Measurements from ENCODE around the gene ANAPC13.

ANAPC13 gene

DNA sequence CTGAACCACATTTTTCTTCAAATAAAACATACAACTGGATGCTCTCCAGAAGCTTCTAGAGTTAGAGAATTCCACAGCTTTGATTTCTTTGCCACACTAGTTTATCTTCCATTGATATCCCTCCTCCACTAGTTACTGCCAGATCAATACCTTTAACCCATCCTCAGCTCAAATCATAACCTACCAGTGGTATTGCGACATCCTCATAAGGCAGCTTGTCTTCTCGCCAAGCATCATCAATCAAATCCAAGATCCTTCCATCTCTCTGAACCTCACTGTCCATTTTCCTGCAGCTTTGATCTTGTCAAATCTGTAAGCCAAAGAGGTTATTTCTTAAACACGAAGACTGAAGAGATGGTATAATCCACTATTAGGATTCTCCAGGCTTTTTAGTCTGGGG lies 3.2 kb downstream of the ANAPC13 start:
- no peak for DNase-seq (ENCODE audit: low read depth)

DNA sequence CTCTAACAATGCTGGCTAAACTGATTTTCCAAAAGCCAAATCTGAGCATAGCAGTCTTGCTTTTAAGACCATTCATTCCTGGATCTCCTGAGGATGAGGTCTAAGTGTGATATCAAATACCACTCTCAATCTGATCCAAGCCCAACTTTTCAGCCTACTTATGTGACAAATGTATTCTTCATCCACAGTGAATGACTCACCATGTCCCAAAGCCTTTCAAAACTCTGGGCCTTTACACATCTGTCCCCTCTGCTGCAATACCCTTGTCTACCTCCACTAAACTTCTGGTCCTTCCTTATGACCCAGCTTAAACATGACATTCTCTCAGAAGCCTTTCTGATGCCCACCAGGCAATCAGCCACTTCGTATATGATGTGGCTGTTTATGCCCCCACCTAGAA lies 4.6 kb downstream of the ANAPC13 start:
- DNase-seq (ENCODE audit: low read depth), result no peak

DNA sequence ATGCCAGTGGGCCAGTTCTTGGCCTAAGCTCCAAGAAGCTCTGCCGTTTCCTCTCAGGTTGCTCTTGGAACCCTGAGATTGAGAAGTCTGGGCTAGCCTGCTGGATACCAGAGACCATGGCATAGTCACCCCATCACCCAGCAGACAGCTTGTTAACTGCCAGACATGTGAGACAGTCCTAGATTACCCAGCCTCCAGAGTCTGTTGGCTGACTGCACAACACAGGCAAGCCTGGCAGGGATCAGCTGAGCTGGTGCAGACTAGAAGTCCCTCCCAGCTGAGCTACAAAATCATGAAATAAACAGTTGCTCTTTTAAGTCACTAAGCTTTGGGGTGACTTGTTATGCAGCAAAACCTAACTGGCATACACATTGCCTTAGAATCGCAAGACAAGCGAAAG lies 5.2 kb downstream of the ANAPC13 start:
- no peak for DNase-seq (ENCODE audit: low read depth)

DNA sequence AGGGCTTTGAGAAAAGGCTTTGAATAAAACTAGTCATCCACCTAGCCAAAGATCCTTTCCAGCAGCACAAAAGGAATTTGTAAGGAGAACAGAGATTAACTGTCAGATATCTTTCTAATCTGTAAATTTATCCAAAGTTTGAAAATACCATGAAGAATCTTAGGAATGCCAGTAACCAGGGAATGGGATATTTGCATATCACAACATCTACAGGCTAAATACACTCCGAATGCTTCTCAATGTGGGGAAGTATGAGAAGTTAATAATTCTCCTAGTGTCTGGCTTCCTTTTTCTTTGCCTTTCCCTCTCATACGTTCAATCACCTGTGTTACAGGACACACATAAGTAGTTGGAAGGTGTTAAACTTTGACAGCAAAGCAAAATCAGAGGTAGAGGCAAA lies 7.8 kb downstream of the ANAPC13 start:
- DNase-seq (ENCODE audit: low read depth), result no peak

DNA sequence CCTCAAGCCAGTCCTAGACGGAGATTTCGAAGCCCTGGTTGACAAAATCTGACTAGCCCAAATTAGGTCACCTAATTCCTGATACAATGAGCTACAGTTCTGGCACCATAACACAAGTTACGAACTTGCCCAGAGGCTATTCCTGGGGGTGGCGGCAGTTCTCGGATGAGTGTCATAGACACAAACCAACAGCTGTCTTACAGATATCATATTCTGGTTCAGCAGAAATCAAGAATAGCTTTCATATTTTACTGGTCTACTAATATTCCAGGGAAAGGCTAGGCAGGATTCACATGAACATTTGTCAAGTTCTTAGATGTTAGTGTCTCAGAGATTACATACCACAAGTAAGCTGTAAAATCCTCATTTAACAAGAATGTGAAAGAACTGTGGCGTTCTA lies 8.8 kb downstream of the ANAPC13 start:
- no peak for DNase-seq (ENCODE audit: low read depth)

DNA sequence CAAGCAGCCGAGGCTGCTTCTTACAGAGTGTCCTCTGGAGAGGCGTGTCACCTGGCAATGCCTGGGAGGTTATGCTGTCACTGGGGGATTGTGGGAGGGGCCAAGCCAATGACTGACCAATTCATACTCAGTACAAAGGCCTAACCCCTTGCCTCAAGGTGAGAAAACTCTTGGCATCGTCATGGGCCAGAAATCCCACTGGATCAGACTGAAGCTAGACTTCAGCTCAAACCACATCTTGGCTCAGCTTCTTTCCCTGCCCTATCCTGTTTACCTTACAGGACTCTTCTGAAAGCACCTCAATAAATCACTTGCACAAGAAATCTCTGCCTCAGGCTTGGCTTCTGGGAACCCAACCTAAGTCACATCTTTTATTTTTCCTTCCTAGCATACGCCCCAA lies 9.5 kb downstream of the ANAPC13 start:
- no peak for DNase-seq (ENCODE audit: low read depth)

DNA sequence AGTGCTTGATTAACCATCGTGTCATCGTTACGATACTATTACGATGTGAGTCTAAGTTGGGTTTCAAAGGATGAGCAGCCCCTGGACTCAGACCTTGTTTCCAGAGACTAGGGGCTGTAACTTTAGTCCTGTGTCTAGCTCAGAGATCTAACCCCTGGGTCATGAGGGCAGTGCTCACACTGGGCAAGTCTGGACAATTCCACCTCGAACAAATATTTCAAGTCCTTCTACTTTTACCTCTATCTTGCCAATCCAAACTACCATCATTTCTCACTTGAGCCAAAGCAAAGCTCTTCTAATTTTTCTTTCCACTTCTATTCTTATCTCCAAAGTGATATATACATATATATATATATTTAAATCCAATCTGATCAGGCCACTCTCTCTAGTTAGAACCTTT lies 10.8 kb downstream of the ANAPC13 start:
- DNase-seq (ENCODE audit: low read depth), result no peak

DNA sequence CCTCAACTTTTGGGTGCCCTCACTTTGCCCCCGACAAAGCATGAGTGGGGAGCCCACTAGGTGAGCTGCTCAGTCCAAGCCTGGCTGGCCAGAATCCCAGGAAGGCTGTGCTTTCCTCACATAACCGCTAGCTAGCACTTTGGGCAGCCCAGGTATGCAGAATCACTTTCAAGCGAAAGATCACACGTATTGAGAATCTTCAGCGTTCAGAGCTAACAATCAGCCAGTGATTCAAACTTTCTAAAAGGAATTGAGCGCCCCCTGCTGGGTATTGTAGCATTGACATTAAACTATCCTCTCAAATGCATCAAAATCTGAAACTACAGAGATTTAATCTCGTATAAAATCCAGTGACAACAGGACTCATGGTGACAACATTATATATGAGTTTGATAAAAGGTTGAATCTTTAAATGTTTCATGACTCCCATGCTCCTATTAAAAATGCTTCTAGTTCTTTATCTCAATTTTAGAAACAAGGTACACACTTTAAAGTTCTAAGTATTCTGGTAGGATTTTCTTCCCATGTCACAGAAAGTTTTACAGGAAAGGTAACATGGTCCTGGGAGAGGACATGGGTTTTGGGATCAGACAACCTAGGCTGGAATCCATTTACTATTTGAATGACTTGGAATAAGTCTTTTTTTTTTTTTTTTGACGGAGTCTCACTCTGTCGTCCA lies 11.8 kb downstream of the ANAPC13 start:
- DNase-seq (ENCODE audit: low read depth), result peak; percentile 56

DNA sequence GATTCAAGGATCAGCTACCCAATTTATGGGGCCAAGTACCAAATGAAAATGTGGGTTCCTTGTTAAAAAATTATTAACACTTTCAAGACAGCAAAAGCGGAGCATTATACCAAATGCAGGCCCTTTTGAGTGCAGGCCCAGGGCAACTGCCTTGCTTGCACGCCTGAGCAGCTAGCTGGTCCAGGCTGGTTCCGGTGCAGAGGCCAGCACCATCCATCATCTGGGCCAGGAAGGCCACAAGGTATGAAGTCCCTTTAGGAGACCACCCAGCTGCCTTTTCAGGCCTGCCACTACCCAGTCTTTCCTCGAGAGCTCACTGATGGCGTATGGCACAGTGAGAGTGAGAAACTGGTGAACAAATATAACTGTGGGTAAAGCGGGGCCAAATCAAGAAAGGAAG lies 13.0 kb downstream of the ANAPC13 start:
- no peak for DNase-seq (ENCODE audit: low read depth)

DNA sequence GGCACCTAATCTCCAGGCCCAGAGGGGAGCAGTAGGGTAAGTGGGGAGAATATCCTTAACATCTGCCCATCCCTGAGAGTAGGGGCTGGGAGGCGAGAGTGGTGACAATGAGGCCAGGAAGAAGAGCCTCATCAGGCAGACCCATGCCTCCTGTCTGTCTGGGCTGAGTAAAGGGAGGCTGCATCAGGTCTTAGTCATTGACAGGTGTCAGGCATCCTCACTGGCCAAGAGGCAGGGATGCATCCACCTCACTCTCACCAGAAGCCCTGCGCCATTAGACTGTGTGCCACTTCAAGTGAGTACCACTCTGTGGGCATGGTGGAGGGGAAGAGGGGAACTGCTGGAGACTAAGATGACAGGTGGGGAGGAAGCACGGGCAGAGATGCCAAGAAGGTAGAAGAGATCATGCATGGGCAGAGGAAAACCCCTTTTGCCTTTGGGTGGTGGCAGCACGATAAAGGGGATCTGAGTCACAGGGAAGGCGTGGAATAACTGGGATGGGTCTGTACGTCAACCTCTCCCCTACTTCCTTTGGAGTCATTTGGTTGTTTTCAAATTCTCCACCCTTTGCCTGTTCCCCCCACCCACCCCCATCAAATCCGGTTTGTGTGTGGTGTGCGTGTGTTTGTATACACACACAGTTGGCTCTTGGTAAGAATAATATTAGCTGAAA lies 14.1 kb downstream of the ANAPC13 start:
- DNase-seq (ENCODE audit: low read depth), result no peak

DNA sequence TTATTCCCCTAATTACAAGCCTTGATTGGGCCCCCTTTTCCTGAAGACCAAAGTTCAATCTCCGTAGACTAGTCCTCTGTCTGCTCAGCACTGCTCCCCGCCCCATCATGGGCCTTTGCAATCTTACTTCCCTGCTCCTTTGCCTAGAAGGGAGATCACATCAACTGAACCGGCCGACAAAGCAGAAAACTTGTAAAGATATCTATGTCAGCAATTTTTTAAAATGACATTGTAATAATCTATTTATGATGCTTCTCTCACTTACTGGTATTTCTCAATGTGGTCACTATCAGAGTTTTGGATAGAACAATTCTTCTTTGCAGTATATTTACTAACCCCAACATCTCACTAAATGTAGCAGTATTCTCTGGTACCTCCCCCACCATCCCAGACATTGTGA lies 17.3 kb downstream of the ANAPC13 start:
- no peak for DNase-seq (ENCODE audit: low read depth)

DNA sequence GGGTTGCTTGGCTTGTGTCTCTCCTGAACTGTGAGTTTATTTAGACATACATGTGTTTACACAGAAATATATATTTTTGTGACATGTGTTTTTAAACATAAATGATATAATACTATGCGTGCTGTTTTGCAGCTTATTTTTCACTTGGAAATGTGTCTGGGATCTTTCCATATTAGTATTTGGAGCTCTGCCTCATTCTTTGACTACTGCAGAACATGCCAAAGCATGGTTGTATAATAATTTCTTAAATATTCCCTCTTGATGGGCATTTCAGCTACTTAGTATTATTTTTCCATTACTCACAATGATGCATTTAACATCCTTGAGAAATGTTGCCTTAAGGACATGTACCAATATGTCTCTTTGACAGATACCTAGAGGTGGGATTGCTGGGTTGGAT lies 19.5 kb downstream of the ANAPC13 start:
- DNase-seq (ENCODE audit: low read depth), result no peak

DNA sequence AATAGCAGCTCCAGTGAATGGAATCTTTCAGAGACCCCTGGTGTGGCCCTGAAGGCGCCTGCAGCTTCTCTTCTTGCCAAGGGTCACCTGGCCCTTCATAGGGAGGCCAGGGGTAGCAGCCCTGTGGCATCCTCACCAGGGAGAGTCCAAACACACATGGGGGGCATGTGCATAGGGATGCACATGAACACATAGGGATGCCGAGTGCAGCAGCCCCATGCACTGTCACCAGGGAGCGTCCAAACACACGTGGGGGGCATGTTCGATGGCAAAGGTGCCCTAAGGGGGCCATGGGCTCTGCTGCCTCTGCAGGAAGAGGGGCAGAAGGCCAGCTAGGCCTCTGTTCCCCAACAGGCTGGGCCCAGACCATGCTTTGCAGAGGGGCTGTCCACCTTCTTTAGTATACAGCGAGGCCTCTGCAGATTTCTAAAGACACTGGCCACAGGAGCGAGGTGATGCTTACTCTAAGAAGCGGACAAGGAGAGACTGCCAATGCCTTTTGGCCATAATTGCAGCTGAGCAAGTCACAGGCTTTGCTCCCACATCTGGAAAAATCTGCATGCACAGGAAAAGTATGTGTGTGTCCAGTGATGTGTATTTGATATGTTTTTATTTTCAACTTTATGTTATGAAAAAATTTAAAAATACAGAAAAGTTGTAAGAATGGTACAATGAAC lies 21.0 kb downstream of the ANAPC13 start:
- no peak for DNase-seq (ENCODE audit: low read depth)

DNA sequence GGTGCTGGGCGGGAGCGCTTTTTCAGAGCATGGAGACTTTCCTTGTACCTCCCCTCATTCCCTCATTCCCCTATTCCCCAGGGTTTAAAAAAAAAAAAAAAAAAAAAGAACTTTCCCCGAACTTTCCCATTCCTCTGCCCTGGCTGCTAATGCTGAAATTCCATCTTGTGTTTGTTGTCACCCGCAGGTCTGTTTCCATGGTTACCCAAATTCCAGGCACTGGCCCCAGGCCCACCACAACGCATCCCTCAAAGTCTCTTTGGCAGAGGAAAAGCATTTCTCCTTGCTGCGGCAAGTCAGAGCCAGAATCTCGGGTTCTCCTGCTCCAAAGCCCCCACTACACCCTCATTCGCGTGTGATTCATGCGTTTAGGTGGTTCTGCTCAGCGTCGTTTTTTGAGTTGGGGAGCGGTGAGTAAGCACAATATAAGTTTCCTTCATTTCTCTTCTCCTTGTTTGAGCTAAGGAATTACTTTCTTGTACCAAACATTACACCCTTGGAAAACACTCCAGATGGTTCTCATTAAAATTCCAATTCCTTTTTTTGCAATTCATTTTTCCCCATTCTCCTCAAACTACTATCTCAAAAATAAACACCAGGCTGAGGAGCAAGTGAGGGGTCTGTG lies 21.6 kb downstream of the ANAPC13 start:
- no peak for DNase-seq (ENCODE audit: low read depth)

DNA sequence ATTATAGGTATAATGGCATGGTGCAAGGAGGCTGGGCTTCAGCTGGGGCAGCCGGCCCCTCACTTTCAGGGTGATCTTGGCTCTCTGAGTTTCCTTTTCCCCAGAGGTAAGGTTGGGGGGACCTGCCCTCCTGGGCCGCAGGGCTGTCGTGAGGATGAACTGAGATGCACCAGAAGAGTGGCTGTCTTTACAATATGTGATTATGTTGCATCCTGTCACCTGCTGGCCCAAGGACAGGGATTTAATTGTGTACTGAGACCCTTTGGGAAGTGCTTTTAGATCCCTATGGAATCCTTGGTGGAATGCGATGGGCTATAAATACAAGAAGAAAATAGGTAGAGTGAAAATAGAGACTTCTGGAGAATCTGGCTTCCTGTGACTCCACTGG lies 22.1 kb downstream of the ANAPC13 start:
- no peak for DNase-seq (ENCODE audit: low read depth)

DNA sequence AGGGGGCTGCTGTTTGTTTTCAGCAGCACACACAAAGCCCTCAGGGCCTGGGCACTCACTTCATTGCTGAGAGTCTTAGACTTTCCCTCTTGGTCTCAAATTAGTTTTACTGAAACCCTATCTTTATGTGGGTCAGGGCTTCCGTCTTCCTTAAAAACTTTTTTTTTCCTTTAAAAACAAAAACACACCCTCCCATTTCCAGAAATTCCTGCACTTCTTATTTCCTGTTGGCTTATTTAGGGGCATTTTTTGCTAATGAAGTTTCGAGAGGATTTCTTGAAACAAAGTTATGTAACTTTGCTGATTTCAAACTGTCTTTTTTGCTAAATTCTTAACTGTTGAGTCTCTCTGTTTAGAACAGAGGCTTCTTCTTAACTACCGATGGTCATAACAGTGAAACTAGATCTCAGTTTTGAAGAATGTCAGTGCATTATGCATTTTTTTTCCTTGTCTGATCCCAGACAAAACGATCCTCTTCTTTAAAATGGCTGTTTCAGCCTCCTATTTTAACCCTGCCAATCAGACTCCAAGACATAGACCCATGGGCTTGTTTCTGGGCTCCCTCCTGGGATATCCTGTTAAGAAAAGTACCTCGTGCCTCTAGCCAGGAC lies 23.3 kb downstream of the ANAPC13 start:
- DNase-seq (ENCODE audit: low read depth), result no peak

DNA sequence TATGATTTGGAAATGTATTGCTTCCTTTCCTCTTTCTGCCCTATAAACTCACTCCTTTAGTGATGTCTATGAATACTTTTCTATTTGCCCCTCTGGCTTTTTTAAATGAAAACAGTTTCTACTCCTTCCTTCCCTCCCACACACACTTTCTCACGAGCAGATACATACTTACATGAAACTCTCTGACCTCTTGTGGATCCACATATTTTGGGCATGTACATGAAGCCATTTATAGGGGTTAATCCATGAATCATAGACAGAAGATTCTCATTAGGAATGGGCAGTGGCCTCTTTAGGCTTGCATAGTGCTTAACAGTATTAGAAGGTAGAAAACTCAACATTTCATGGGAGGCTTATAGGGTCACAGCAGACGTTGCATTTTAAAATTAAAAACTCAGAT lies 24.8 kb downstream of the ANAPC13 start:
- DNase-seq (ENCODE audit: low read depth), result no peak

DNA sequence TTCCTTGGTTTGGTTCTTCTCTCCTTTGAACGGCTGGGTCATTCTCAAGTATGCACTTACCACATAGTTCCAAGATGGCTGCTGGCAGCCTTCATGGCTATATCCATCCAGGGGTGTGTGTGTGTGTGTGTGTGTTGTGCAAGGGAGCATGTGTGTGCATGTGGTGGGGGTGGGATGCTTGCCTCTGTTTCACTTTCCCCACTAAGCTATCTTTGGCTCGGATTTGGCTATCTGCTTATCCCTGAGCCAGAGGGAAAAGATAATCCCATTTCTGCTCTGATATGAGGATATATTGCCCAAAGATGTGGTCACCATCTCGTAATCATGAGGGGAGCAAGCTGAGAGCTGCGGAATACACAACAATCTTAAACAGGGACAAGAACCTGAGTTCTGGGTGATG lies 26.2 kb downstream of the ANAPC13 start:
- no peak for DNase-seq (ENCODE audit: low read depth)

DNA sequence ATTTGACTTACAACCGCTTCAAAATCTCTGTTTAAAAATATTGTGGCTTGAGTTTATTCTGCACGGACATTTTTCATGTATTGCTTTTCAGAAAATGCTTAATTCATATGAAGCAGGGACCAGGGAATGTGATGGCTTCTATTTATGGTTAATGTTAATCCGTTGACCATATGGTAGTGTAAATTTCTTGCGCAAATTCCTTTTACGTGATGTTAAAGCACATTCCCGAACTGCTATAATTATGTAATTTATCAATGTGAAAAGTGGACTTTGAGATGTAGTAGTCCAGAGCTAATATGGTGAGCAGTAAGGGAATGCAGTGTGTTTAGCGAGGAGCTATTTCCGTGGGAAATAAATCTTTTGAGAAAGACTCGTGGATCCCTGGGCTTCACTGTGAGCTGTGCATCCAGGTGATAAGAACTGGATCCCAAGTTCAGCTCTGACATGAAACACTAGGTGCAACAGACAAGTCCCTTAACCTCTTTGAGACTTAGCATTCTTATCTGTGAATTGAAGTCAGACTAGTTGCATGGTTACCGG lies 27.3 kb downstream of the ANAPC13 start:
- DNase-seq (ENCODE audit: low read depth), result no peak

DNA sequence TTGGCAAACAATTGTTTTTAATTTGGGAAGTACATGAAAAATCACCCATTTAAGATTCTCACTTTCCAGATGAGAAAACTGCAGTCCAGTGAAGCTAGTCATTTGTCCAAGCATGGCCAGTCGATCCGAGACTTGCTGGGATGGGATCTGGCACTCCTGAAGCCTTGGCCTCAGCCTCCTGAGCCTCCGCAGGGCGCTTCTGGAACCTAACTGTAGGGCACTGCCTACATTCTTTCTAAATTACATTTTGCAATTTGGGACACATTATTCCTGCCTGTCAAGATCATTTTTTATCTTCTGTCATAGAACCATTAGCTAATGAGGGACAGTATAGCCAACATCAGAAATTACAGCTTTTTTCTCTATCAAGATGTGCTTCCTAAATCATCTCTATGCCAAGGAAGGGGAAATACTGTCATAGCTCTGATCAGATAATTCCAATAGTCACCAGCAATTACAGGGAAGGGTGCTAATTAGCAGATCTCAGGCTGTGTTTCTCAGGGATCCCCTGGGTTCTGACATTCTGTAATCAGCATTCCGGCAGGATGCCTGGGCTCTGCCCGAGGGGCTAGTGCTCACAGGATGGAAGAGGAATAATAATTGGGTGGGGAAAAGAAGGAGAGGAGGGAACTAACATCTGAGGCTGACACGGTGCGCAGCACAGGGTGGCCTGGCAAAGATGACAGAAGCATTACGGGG lies 28.3 kb downstream of the ANAPC13 start:
- no peak for DNase-seq (ENCODE audit: low read depth)

DNA sequence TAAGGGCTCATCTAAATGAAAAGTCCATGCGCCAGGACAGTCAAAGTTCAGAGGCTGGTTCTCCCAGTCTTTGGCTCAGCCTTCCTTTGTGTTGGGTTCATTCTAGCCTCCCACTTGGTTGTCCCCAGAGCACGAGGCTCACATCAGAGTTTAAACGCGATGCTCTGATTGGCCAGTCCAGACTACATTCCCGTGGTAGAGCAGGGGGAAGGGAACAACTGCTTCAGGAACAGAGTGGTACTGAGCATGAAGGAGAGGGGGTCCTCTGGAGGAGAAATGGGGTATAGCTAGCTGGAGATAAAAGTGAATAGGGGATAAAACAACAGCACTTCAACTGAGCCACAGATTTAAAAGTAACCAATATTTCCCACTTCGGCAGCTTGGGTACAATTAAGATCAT lies 32.2 kb downstream of the ANAPC13 start:
- DNase-seq (ENCODE audit: low read depth), result no peak

DNA sequence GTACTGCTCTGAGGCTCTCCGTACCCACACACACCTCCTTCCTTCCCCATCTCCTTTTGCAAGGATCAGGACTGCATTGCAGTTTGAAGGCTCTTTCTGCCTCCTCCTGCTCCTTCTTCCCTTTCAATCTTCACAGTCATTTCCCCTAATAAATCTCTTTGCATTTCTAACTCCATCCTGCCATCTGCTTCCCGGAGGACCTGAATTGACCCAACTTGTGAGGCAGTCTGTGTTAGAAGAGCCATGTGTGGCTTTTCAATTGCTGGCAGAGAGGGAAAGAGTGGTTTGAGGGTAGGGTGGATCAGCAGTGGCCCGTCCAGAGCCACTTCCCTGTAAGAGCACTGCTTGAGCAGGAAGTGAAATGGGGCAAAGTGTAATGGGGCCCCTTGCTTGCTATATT lies 35.8 kb downstream of the ANAPC13 start:
- no peak for DNase-seq (ENCODE audit: low read depth)
